Thoracic aorta (tissue), 2 donors: ENCODE data around the gene KLHL36. TPM values are rescaled to one million over a fixed set of nuclear protein-coding genes. Genes with fewer than 3 reads are reported as not detected.

Experiments
- ATAC-seq: fragments of 150-250 bp; one replicate; pipeline ENCODE4 v1.8.0; 2017; ENCODE audit warnings: low read depth; ENCODE audit not compliant: insufficient number of reproducible peaks, low FRiP score
- DNase-seq: peaks from one replicate; pipeline ENCODE4 v3.0.0-alpha.2; 2020; ENCODE audit warnings: low spot score
- H3K27ac ChIP-seq, 2 donors: fragments of 200-600 bp; sonication (generic); 1 replicate in 1 of 2; 2 replicates in 1 of 2; pipeline ENCODE4 v1.5.1; 2016; ENCODE audit warnings: mild to moderate bottlenecking in 2 of 2, moderate library complexity in 2 of 2
- H3K27me3 ChIP-seq: fragments of 200-600 bp; sonication (generic); replicated peaks from 2 replicates; pipeline ENCODE4 v1.6.0; 2016; ENCODE audit warnings: mild to moderate bottlenecking; ENCODE audit not compliant: insufficient read depth
- H3K36me3 ChIP-seq: fragments of 200-600 bp; sonication (generic); one replicate; pipeline ENCODE4 v1.5.1; 2016
- H3K4me1 ChIP-seq, 2 donors: fragments of 200-600 bp; sonication (generic); 1 replicate in 1 of 2; 2 replicates in 1 of 2; pipeline versions ENCODE4 v1.5.1 to v1.6.0; 2016; ENCODE audit warnings: low read depth in 2 of 2, mild to moderate bottlenecking in 1 of 2; ENCODE audit not compliant: control insufficient read depth in 1 of 2
- H3K4me3 ChIP-seq: fragments of 200-600 bp; sonication (generic); 2 replicates; pipeline ENCODE4 v1.5.1; 2016; ENCODE audit warnings: mild to moderate bottlenecking
- H3K9me3 ChIP-seq: fragments of 200-600 bp; sonication (generic); 2 replicates; pipeline ENCODE4 v1.5.1; 2016
- CTCF ChIP-seq: fragments of 200-600 bp; sonication (generic); IDR thresholded peaks from one replicate; pipeline ENCODE4 v1.5.1; 2019; ENCODE audit warnings: antibody characterized with exemption
- total RNA-seq, 2 donors: library from RNA; depleted of rRNA; stranded (reverse); fragments of >200 nt; gene quantifications; one replicate each; pipeline versions ENCODE4 v1.1.0 to v1.2.3, GENCODE V29; 2016

The KLHL36 gene
- total RNA-seq, 2 donors from 2014 or later: 63.9 to 79.7 TPM

DNA sequence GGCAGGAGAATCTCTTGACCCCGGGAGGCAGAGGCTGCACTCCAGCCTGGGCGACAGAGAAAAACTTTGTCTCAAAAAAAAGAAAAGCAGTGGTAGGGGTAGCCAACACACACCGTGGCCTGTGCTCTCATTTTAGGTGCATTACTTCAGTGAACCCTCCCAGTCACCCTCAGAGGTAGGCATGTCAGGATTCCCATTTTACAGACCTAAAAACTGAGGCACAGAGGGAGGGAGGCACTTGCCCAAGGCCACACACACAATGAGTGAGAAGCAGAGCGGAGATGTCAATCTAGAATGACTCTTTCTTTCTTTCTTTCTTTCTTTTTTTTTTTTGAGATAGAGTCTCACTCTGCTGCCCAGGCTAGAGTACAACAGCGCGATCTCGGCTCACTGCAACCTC, 35.6 kb upstream of the KLHL36 start:
- no peak for ATAC-seq
- no peak overlapping the region for H3K27ac ChIP-seq
- peaks cover 0 to 11% of the 10 kb centered on the region in 2 donors for H3K4me1 ChIP-seq
- H3K4me3 ChIP-seq: no peak overlapping the region
- TF ChIP-seq CTCF: no peak
- no peak for DNase-seq
- no peaks in the 10 kb centered on the region for H3K27me3 ChIP-seq
- H3K9me3 ChIP-seq: no peaks in the 10 kb centered on the region
- H3K36me3 ChIP-seq: no peaks in the 10 kb centered on the region

DNA sequence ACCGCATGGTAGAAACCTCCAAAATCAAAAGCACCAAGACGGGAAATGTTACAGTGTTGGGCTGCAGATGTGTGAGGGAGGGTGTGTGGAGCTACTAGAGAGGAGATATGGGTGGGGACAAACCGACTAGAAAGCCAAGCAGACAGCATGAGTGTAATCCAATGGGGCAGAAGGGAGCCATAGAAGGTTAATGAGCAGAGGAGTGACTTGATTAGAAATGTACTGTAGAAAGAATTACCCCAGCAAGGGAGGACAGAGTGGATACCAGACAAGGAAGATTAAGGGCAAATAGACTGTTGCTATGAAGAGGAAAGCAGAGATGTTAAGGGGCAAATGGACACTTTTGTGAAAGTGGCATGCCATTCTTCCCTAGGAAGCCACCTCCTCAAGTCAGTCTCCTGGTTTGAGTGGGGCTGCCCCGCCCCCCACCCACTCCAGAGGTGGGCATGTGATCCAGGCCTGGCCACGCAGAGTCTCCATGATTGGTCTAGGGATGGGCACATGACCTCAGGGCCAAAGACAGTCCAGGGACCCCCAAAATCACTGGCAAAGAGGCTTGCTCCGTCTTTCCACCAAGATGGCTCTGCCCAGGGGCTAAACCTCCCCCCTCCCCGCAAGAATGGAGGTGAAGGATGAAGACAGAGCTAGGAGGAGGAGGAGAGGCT, 34.8 kb upstream of the KLHL36 start:
- TF ChIP-seq CTCF: no peak
- Histone ChIP-seq H3K4me3 (no peak overlapping the region), H3K4me1 (peaks cover 0 to 13% of the 10 kb centered on the region in 2 donors), H3K9me3 (no peaks in the 10 kb centered on the region), H3K36me3 (no peaks in the 10 kb centered on the region), H3K27ac (no peak overlapping the region), H3K27me3 (no peaks in the 10 kb centered on the region)
- ATAC-seq: no peak
- DNase-seq: no peak

GRCh38 chr16:84614073-84614459, 34.2 kb upstream of the KLHL36 start:
- Histone ChIP-seq H3K9me3 (no peaks in the 10 kb centered on the region), H3K4me3 (no peak overlapping the region), H3K36me3 (no peaks in the 10 kb centered on the region), H3K27me3 (no peaks in the 10 kb centered on the region), H3K27ac (no peak overlapping the region), H3K4me1 (peaks cover 0 to 18% of the 10 kb centered on the region in 2 donors)
- DNase-seq (no peak), ATAC-seq (no peak)
- no peak for TF ChIP-seq CTCF

GRCh38 chr16:84614623-84614967, 33.7 kb upstream of the KLHL36 start:
- DNase-seq (no peak), ATAC-seq (no peak)
- Histone ChIP-seq H3K36me3 (no peaks in the 10 kb centered on the region), H3K4me3 (no peak overlapping the region), H3K27ac (no peak overlapping the region), H3K4me1 (peaks cover 0 to 21% of the 10 kb centered on the region in 2 donors), H3K9me3 (no peaks in the 10 kb centered on the region), H3K27me3 (no peaks in the 10 kb centered on the region)
- TF ChIP-seq CTCF: no peak

DNA sequence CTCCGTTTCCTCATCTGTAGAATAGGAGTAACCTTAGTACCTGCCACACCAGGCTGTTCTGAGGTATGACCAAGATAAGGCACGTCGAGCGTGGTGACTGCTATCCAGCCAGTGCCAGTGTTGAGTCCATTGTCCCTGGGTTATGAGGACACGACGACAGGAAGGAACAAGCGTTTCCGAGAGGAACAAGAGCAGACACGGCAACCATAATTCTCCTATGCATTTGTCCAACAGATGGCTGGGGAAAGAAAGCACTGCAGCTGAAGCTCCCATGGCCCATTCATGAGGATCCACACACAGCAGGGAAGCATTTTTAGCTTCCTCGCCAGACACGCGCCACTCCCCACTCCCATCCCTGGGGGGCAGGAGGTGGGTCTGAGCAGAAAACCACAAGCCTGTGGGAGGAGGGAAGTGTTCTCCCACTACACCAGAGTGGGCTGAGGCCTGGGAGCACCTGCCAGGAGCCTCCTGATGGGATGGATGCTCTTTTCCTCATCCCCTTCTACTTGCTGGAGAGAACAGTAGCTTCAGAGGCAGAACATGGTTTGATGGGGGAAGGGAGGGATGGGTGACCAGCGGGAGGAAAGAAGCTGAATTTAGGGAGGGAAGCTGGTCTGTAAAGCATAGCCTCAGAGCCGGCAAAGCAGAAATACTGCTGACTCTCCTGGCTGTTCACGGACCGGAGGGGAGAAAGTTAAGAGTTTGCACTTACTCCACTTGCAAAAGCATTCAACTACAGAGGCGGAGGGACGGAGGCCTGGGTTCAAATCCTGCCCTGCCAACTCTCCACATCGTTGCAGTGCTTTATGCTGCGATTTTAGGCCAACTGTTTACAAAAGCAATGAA, 33.1 kb upstream of the KLHL36 start:
- ATAC-seq: no peak
- Histone ChIP-seq H3K4me3 (peak overlapping the region; percentile 75), H3K36me3 (no peaks in the 10 kb centered on the region), H3K27me3 (no peaks in the 10 kb centered on the region), H3K27ac (no peak overlapping the region), H3K9me3 (no peaks in the 10 kb centered on the region), H3K4me1 (peaks cover 0 to 21% of the 10 kb centered on the region in 2 donors)
- DNase-seq: no peak
- no peak for TF ChIP-seq CTCF
